ENCODE data around the gene TICRR.

The TICRR gene

GRCh38 chr15:89556413-89557262, 18.6 kb upstream of the TICRR start:
- TF ChIP-seq Cebpa-rat (IDR thresholded peaks at IDR 0.05): no peak
- no peaks in the 10 kb centered on the region for H4K20me1 ChIP-seq
- no peak overlapping the region for H3K4me2 ChIP-seq
- no peaks in the 10 kb centered on the region; a peak in 1 of 22 replicates for H3K9me3 ChIP-seq (replicated peaks in 1 of 11)
- no peaks in the 10 kb centered on the region for H3K27me3 ChIP-seq
- no peak overlapping the region for H3K27ac ChIP-seq
- no peak overlapping the region for H3K9ac ChIP-seq
- H3K4me1 ChIP-seq: peaks cover 5 to 17% (median 13%) of the 10 kb centered on the region in 10 experiments
- H3K4me3 ChIP-seq: no peak overlapping the region
- no peaks in the 10 kb centered on the region for H3K36me3 ChIP-seq

- Histone ChIP-seq H3K4me1 (peaks cover 0 to 10% (median 8%) of the 10 kb centered on the region in 10 experiments; a peak in 14 of 20 replicates), H3K4me3 (no peak overlapping the region), H3K36me3 (no peaks in the 10 kb centered on the region), H4K20me1 (no peaks in the 10 kb centered on the region), H3K27ac (no peak overlapping the region), H3K9ac (no peak overlapping the region), H3K4me2 (no peak overlapping the region), H3K27me3 (no peaks in the 10 kb centered on the region), H3K9me3 (replicated peaks in 1 of 11) (no peaks in the 10 kb centered on the region; a peak in 1 of 22 replicates)
- no peak for TF ChIP-seq Cebpa-rat (IDR thresholded peaks at IDR 0.05)
Observed at GRCh38 chr15:89559769-89560264, 15.5 kb upstream of the TICRR start.

DNA sequence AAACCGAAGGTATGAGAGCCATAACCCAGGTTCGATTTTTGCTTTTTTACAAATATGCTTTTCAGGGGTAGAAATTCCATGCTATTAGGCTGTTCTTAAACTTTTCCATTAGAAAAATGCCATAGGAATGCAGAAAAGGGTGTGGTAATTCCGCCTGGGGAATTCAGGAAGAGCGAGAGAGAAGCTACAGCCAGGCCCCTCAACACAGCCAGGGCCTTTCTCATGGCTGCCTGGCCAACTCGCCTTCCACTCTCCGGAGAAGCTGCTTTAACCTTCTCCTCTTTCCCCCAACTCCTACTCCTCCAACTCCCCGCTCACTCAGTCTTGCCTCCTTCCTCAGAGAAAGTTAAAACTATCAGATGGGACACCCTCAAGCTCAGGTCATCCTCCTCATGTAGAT, 9.1 kb upstream of the TICRR start:
- H3K27me3 ChIP-seq: no peaks in the 10 kb centered on the region
- H3K27ac ChIP-seq: no peak overlapping the region
- H3K4me1 ChIP-seq: no peaks in the 10 kb centered on the region
- H3K4me2 ChIP-seq: no peak overlapping the region
- no peak overlapping the region for H3K9ac ChIP-seq
- TF ChIP-seq Cebpa-rat (IDR thresholded peaks at IDR 0.05): no peak
- H3K9me3 ChIP-seq (replicated peaks in 1 of 11): peaks cover 0 to 14% (median 9%) of the 10 kb centered on the region in 11 experiments; a peak in 6 of 22 replicates
- H3K4me3 ChIP-seq: no peak overlapping the region
- no peaks in the 10 kb centered on the region for H4K20me1 ChIP-seq
- H3K36me3 ChIP-seq: no peaks in the 10 kb centered on the region

GRCh38 chr15:89566621-89567294, 8.5 kb upstream of the TICRR start:
- TF ChIP-seq Cebpa-rat (IDR thresholded peaks at IDR 0.05): no peak
- no peaks in the 10 kb centered on the region for H4K20me1 ChIP-seq
- peaks cover 0 to 14% (median 9%) of the 10 kb centered on the region in 11 experiments; a peak in 6 of 22 replicates for H3K9me3 ChIP-seq (replicated peaks in 1 of 11)
- no peak overlapping the region for H3K4me2 ChIP-seq
- H3K4me3 ChIP-seq: no peak overlapping the region
- no peaks in the 10 kb centered on the region for H3K4me1 ChIP-seq
- H3K36me3 ChIP-seq: no peaks in the 10 kb centered on the region
- H3K27ac ChIP-seq: no peak overlapping the region
- H3K27me3 ChIP-seq: no peaks in the 10 kb centered on the region
- H3K9ac ChIP-seq: no peak overlapping the region

DNA sequence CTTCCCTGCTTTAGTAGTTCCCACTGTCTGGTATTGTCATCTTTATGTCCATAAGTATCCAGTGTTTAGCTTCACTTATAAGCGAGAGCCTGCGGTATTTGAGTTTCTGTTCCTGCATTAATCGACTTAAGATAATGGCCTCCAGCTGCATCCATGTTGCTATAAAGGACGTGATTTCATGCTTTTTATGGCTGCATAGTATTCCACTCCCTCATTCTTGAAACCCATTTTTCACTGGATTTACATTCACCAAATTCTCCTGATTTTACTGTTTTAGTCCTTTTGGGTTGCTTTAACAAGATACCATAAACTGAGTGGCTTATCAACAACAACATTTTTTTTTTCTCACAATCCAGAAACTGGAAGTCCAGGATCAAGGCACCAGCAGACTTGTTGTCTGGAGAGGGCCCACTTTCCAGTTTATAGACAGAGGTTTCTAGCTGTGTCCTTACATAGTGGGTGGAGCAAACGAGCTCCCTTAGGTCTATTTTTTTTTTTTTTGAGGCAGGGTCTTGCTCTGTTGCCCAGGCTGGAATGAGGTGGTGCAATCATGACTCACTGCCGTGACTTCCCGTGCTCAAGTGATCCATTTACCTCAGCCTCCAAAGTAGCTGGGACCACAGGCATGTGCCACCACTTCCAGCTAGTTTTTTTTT, 6.1 kb upstream of the TICRR start:
- peaks cover 0 to 14% (median 9%) of the 10 kb centered on the region in 11 experiments; a peak in 6 of 22 replicates for H3K9me3 ChIP-seq (replicated peaks in 1 of 11)
- H3K4me1 ChIP-seq: peaks cover 0 to 10% (median 2%) of the 10 kb centered on the region in 10 experiments; a peak in 8 of 20 replicates
- H3K27me3 ChIP-seq: no peaks in the 10 kb centered on the region
- H3K4me2 ChIP-seq: no peak overlapping the region
- H3K27ac ChIP-seq: no peak overlapping the region
- no peak overlapping the region for H3K4me3 ChIP-seq
- H3K9ac ChIP-seq: no peak overlapping the region
- no peaks in the 10 kb centered on the region for H4K20me1 ChIP-seq
- TF ChIP-seq Cebpa-rat (IDR thresholded peaks at IDR 0.05): no peak
- no peaks in the 10 kb centered on the region for H3K36me3 ChIP-seq

- H3K4me2 ChIP-seq: peak overlapping the region; percentile 81 to 96 (median 93)
- TF ChIP-seq Cebpa-rat (IDR thresholded peaks at IDR 0.05): 0 out of 22 replicates have a peak, but pooled peaks of 1 of the 11 experiments have one; percentile 12
- peaks cover 0 to 40% (median 30%) of the 10 kb centered on the region in 11 experiments; a peak in 16 of 22 replicates for H4K20me1 ChIP-seq
- peaks cover 0 to 35% (median 29%) of the 10 kb centered on the region in 11 experiments; a peak in 15 of 22 replicates for H3K36me3 ChIP-seq
- H3K4me1 ChIP-seq: peaks cover 35 to 51% (median 38%) of the 10 kb centered on the region in 10 experiments
- no peaks in the 10 kb centered on the region for H3K9me3 ChIP-seq (replicated peaks in 1 of 11)
- H3K9ac ChIP-seq: peak overlapping the region; percentile 73 to 97 (median 92)
- H3K4me3 ChIP-seq: peak overlapping the region; percentile 85 to 99 (median 91)
- peak overlapping the region in 10 of 11 experiments; percentile 27 to 96 (median 93); a peak in 19 of 22 replicates for H3K27ac ChIP-seq
- H3K27me3 ChIP-seq: no peaks in the 10 kb centered on the region
Observed at GRCh38 chr15:89575656-89576416, 567 bp downstream of the TICRR start.

- Histone ChIP-seq H3K36me3 (peaks cover 0 to 40% (median 34%) of the 10 kb centered on the region in 11 experiments; a peak in 16 of 22 replicates), H3K27me3 (no peaks in the 10 kb centered on the region), H3K27ac (peak overlapping the region in 9 of 11 experiments; percentile 77 to 96 (median 93); a peak in 18 of 22 replicates), H4K20me1 (peaks cover 0 to 46% (median 36%) of the 10 kb centered on the region in 11 experiments; a peak in 17 of 22 replicates), H3K4me1 (peaks cover 35 to 57% (median 39%) of the 10 kb centered on the region in 10 experiments), H3K9ac (peak overlapping the region; percentile 73 to 97 (median 92)), H3K9me3 (replicated peaks in 1 of 11) (no peaks in the 10 kb centered on the region), H3K4me3 (peak overlapping the region; percentile 85 to 99 (median 91)), H3K4me2 (peak overlapping the region; percentile 81 to 96 (median 93))
- no peak for TF ChIP-seq Cebpa-rat (IDR thresholded peaks at IDR 0.05)
Observed at GRCh38 chr15:89576417-89576773, 1.1 kb downstream of the TICRR start.

DNA sequence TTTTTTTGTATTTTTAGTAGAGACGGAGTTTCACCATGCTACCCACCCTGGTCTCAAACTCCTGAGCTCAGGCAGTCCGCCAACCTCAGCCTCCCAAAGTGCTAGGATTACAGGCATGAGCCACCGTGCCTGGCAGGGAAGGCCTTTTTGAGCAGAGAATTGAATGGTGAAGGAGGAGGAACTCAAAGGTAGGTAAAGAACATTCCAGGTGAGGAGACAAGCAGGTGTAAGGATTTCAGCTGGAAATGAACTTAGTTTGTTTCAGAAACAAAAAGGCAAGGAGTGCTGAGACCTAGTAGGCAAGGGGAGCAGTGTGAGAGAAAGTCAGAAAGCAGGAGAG, 2.5 kb downstream of the TICRR start:
- Histone ChIP-seq H3K27me3 (no peaks in the 10 kb centered on the region), H4K20me1 (peaks cover 0 to 59% (median 49%) of the 10 kb centered on the region in 11 experiments; a peak in 17 of 22 replicates), H3K4me3 (peak overlapping the region in 8 of 10 experiments; percentile 86 to 99 (median 92); a peak in 15 of 20 replicates), H3K9me3 (replicated peaks in 1 of 11) (no peaks in the 10 kb centered on the region), H3K9ac (peak overlapping the region in 10 of 11 experiments; percentile 7 to 97 (median 92); a peak in 16 of 22 replicates), H3K4me2 (peak overlapping the region; percentile 47 to 96 (median 90)), H3K27ac (peak overlapping the region in 2 of 11 experiments; percentile 8 to 13; a peak in 3 of 22 replicates), H3K36me3 (peaks cover 0 to 54% (median 48%) of the 10 kb centered on the region in 11 experiments; a peak in 19 of 22 replicates), H3K4me1 (peaks cover 35 to 62% (median 42%) of the 10 kb centered on the region in 10 experiments)
- TF ChIP-seq Cebpa-rat (IDR thresholded peaks at IDR 0.05): no peak

Measured in BLaER1 treated with 17β-estradiol and CSF1 and Interleukin-3, amounts not matched to agents 10 nM and 100 nM (cell line).